HCT116 (cell line): ENCODE measurements around the gene NTNG2.

ENCODE experiments used
- ELF1 ChIP-seq: IDR thresholded peaks from 2 replicates; pipeline ENCODE4 v1.6.1; 2012; ENCODE audit warnings: low read depth, borderline replicate concordance
- EZH2 ChIP-seq: fragments of 200-600 bp; sonication (generic); IDR thresholded peaks from 2 replicates; pipeline ENCODE4 v1.6.1; 2017; ENCODE audit warnings: antibody characterized with exemption, mixed run types
- EZH2phosphoT487 ChIP-seq: fragments of 200-600 bp; IDR thresholded peaks from 2 replicates; pipeline ENCODE4 v1.6.1; 2018; ENCODE audit warnings: antibody characterized with exemption, borderline replicate concordance
- POLR2A ChIP-seq: IDR thresholded peaks from 2 replicates; pipeline ENCODE4 v1.7.0; 2011; ENCODE audit warnings: borderline replicate concordance; ENCODE audit not compliant: insufficient read depth, insufficient read length; ENCODE audit errors: extremely low read depth
- REST ChIP-seq: IDR thresholded peaks from 2 replicates; pipeline ENCODE4 v1.6.1; 2012; ENCODE audit warnings: low read depth
- SIN3A ChIP-seq: IDR thresholded peaks from 2 replicates; pipeline ENCODE4 v1.6.1; 2012; ENCODE audit warnings: low read depth
- TCF7L2 ChIP-seq: IDR thresholded peaks from 2 replicates; pipeline ENCODE4 v1.7.0; 2011; ENCODE audit warnings: borderline replicate concordance, inconsistent platforms; ENCODE audit not compliant: insufficient read depth, insufficient read length; ENCODE audit errors: extremely low read depth
- TF ChIP-seq, protein P1 (sequence below), 3 experiments: fragments of 200-600 bp in 1 of 3; sonication (generic) in 1 of 3; IDR thresholded peaks in 2 of 3; conservative IDR thresholded peaks in 1 of 3; 2 replicates each; pipeline ENCODE4 v1.5.1; 2012 to 2017; ENCODE audit warnings: low read depth in 2 of 3, low read length in 2 of 3, antibody characterized with exemption in 1 of 3, borderline replicate concordance in 1 of 3, control low read depth in 1 of 3, mild to moderate bottlenecking in 1 of 3, mixed read lengths in 1 of 3, mixed run types in 1 of 3, moderate library complexity in 1 of 3; ENCODE audit not compliant: insufficient read depth in 1 of 3

GRCh38 chr9:132239518-132239917 is 77.7 kb downstream of the NTNG2 start:
- TF ChIP-seq, protein P1, sequence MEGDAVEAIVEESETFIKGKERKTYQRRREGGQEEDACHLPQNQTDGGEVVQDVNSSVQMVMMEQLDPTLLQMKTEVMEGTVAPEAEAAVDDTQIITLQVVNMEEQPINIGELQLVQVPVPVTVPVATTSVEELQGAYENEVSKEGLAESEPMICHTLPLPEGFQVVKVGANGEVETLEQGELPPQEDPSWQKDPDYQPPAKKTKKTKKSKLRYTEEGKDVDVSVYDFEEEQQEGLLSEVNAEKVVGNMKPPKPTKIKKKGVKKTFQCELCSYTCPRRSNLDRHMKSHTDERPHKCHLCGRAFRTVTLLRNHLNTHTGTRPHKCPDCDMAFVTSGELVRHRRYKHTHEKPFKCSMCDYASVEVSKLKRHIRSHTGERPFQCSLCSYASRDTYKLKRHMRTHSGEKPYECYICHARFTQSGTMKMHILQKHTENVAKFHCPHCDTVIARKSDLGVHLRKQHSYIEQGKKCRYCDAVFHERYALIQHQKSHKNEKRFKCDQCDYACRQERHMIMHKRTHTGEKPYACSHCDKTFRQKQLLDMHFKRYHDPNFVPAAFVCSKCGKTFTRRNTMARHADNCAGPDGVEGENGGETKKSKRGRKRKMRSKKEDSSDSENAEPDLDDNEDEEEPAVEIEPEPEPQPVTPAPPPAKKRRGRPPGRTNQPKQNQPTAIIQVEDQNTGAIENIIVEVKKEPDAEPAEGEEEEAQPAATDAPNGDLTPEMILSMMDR (IDR thresholded peaks at IDR 0.05 in 2 of 3, conservative IDR thresholded peaks at IDR 0.05 in 1 of 3; ENCODE audit: borderline replicate concordance in 1 of 3, insufficient read depth in 1 of 3, low read depth in 2 of 3, low read length in 2 of 3) = no peak
- no peak for TF ChIP-seq POLR2A
- no peak for TF ChIP-seq EZH2
- TF ChIP-seq SIN3A = no peak
- no peak for TF ChIP-seq ELF1
- TF ChIP-seq REST = no peak
- no peak for TF ChIP-seq TCF7L2
- no peak for TF ChIP-seq EZH2phosphoT487
